ENCODE measurements around the gene TOM1. TPM values are rescaled to one million over a fixed set of nuclear protein-coding genes. Genes with fewer than 3 reads are reported as not detected.

Gene TOM1
- total and polyA plus RNA-seq, 4 donors, result 17.9 to 53.0 (median 50.5) TPM

DNA sequence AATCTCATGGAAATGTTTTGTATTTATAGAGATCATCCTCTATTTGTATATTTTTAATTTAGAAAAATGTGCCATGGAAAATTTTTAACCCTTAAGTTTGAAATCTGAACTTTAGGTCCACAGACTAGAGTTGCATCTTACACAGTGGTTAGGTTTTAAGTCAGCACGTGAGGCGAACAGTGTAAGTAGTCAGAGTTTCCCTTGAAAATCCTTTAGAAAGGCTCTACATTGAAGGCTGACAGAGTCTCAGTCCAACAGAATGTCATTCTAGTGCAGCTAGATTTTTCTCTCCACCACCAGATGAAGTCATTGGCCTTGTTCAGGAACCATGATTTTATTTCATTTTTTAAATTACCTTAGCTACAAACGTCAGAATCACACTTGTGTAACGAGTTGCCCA, 23.7 kb upstream of the TOM1 start:
- H3K4me1 ChIP-seq (ENCODE audit: control insufficient read depth in 4 of 4, insufficient read depth in 4 of 4, low read length in 3 of 4), result no peaks in the 10 kb centered on the region
- WGBS, result 90% methylated on average over 4 of the region's 4 CpGs
- H3K4me3 ChIP-seq (ENCODE audit: low read depth in 1 of 3, low read length in 3 of 3), result no peak overlapping the region
- no peak for DNase-seq (ENCODE audit: low spot score)
- TF ChIP-seq FOXA2 (IDR thresholded peaks at IDR 0.05), result no peak
- TF ChIP-seq NR2F2 (IDR thresholded peaks at IDR 0.05), result no peak
- TF ChIP-seq, protein P1, sequence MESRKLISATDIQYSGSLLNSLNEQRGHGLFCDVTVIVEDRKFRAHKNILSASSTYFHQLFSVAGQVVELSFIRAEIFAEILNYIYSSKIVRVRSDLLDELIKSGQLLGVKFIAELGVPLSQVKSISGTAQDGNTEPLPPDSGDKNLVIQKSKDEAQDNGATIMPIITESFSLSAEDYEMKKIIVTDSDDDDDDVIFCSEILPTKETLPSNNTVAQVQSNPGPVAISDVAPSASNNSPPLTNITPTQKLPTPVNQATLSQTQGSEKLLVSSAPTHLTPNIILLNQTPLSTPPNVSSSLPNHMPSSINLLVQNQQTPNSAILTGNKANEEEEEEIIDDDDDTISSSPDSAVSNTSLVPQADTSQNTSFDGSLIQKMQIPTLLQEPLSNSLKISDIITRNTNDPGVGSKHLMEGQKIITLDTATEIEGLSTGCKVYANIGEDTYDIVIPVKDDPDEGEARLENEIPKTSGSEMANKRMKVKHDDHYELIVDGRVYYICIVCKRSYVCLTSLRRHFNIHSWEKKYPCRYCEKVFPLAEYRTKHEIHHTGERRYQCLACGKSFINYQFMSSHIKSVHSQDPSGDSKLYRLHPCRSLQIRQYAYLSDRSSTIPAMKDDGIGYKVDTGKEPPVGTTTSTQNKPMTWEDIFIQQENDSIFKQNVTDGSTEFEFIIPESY (IDR thresholded peaks at IDR 0.05), result no peak
- TF ChIP-seq, protein P2, sequence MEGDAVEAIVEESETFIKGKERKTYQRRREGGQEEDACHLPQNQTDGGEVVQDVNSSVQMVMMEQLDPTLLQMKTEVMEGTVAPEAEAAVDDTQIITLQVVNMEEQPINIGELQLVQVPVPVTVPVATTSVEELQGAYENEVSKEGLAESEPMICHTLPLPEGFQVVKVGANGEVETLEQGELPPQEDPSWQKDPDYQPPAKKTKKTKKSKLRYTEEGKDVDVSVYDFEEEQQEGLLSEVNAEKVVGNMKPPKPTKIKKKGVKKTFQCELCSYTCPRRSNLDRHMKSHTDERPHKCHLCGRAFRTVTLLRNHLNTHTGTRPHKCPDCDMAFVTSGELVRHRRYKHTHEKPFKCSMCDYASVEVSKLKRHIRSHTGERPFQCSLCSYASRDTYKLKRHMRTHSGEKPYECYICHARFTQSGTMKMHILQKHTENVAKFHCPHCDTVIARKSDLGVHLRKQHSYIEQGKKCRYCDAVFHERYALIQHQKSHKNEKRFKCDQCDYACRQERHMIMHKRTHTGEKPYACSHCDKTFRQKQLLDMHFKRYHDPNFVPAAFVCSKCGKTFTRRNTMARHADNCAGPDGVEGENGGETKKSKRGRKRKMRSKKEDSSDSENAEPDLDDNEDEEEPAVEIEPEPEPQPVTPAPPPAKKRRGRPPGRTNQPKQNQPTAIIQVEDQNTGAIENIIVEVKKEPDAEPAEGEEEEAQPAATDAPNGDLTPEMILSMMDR (IDR thresholded peaks at IDR 0.05; ENCODE audit: low read depth, low read length, missing input control), result no peak
- TF ChIP-seq, protein P3, sequence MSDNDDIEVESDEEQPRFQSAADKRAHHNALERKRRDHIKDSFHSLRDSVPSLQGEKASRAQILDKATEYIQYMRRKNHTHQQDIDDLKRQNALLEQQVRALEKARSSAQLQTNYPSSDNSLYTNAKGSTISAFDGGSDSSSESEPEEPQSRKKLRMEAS (IDR thresholded peaks at IDR 0.05), result no peak
- TF ChIP-seq EGR1 (IDR thresholded peaks at IDR 0.05; ENCODE audit: low read depth in 2 of 2), result no peak
- no peak for TF ChIP-seq JUND (IDR thresholded peaks at IDR 0.05)
- TF ChIP-seq, protein P4, sequence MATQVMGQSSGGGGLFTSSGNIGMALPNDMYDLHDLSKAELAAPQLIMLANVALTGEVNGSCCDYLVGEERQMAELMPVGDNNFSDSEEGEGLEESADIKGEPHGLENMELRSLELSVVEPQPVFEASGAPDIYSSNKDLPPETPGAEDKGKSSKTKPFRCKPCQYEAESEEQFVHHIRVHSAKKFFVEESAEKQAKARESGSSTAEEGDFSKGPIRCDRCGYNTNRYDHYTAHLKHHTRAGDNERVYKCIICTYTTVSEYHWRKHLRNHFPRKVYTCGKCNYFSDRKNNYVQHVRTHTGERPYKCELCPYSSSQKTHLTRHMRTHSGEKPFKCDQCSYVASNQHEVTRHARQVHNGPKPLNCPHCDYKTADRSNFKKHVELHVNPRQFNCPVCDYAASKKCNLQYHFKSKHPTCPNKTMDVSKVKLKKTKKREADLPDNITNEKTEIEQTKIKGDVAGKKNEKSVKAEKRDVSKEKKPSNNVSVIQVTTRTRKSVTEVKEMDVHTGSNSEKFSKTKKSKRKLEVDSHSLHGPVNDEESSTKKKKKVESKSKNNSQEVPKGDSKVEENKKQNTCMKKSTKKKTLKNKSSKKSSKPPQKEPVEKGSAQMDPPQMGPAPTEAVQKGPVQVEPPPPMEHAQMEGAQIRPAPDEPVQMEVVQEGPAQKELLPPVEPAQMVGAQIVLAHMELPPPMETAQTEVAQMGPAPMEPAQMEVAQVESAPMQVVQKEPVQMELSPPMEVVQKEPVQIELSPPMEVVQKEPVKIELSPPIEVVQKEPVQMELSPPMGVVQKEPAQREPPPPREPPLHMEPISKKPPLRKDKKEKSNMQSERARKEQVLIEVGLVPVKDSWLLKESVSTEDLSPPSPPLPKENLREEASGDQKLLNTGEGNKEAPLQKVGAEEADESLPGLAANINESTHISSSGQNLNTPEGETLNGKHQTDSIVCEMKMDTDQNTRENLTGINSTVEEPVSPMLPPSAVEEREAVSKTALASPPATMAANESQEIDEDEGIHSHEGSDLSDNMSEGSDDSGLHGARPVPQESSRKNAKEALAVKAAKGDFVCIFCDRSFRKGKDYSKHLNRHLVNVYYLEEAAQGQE (IDR thresholded peaks at IDR 0.05), result no peak
- no peak for TF ChIP-seq HNF4G (IDR thresholded peaks at IDR 0.05)
- no peak for TF ChIP-seq SP1 (IDR thresholded peaks at IDR 0.05)
- TF ChIP-seq GABPA (IDR thresholded peaks at IDR 0.05 in 1 of 2, conservative IDR thresholded peaks at IDR 0.05 in 1 of 2), result no peak
- TF ChIP-seq HNF4A (conservative IDR thresholded peaks at IDR 0.05), result no peak
- TF ChIP-seq, protein P5, sequence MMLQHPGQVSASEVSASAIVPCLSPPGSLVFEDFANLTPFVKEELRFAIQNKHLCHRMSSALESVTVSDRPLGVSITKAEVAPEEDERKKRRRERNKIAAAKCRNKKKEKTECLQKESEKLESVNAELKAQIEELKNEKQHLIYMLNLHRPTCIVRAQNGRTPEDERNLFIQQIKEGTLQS (IDR thresholded peaks at IDR 0.05), result no peak
- no peak for TF ChIP-seq YY1 (IDR thresholded peaks at IDR 0.05)
- TF ChIP-seq RXRA (IDR thresholded peaks at IDR 0.05), result no peak
- TF ChIP-seq RAD21 (IDR thresholded peaks at IDR 0.05), result no peak
- TF ChIP-seq TAF1 (conservative IDR thresholded peaks at IDR 0.05), result no peak
- no peak for TF ChIP-seq FOXA1 (IDR thresholded peaks at IDR 0.05)
- no peak overlapping the region for H3K9ac ChIP-seq (ENCODE audit: low read depth in 1 of 2, low read length in 2 of 2)
- H3K9me3 ChIP-seq (ENCODE audit: control insufficient read depth in 4 of 4, low read length in 3 of 4), result no peaks in the 10 kb centered on the region
- peaks cover 1 to 8% (median 5%) of the 10 kb centered on the region in 4 donors for H3K36me3 ChIP-seq (ENCODE audit: control insufficient read depth in 4 of 4, insufficient read depth in 3 of 4, low read depth in 1 of 4, low read length in 3 of 4)
- H3K27ac ChIP-seq (ENCODE audit: low read depth in 1 of 2, low read length in 2 of 2), result no peak overlapping the region
- H3K27me3 ChIP-seq (ENCODE audit: control insufficient read depth in 4 of 4, insufficient read depth in 4 of 4, low read length in 3 of 4), result no peaks in the 10 kb centered on the region

Measured in liver (tissue), 9 donors.